ENCODE measurements around the gene PILRA. TPM values are rescaled to one million over a fixed set of nuclear protein-coding genes. Genes with fewer than 3 reads are reported as not detected.

Gene PILRA
- total and polyA plus RNA-seq, 8 donors = 5.0 to 52.3 (median 6.4) TPM

DNA sequence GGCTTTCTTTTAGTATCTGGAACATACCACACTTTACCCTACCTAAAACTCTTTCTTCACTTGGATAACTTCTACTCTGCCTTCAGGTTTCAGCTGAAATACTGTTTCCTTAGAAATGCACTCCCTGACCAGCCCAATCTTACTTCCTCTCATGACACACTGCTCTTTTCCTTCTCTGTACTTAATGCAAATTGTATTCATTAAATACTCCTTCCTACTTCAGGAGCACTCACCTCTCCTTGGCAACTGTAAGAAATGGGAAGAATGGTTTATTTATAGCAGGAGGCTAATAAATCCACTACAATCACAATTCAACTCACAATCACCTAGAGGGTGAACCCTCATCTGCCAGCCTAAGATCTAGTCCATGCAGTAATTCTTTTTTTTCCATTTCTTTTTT lies 40.1 kb downstream of the PILRA start:
- Histone ChIP-seq H3K27ac (no peak overlapping the region), H3K9me3 (no peaks in the 10 kb centered on the region), H3K27me3 (no peaks in the 10 kb centered on the region), H3K4me3 (no peak overlapping the region), H3K4me1 (no peaks in the 10 kb centered on the region), H3K36me3 (peaks cover 0 to 6% of the 10 kb centered on the region in 2 donors)
- TF ChIP-seq, protein P1, sequence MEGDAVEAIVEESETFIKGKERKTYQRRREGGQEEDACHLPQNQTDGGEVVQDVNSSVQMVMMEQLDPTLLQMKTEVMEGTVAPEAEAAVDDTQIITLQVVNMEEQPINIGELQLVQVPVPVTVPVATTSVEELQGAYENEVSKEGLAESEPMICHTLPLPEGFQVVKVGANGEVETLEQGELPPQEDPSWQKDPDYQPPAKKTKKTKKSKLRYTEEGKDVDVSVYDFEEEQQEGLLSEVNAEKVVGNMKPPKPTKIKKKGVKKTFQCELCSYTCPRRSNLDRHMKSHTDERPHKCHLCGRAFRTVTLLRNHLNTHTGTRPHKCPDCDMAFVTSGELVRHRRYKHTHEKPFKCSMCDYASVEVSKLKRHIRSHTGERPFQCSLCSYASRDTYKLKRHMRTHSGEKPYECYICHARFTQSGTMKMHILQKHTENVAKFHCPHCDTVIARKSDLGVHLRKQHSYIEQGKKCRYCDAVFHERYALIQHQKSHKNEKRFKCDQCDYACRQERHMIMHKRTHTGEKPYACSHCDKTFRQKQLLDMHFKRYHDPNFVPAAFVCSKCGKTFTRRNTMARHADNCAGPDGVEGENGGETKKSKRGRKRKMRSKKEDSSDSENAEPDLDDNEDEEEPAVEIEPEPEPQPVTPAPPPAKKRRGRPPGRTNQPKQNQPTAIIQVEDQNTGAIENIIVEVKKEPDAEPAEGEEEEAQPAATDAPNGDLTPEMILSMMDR (IDR thresholded peaks at IDR 0.05) = no peak
- ATAC-seq (peak; percentile 68), DNase-seq (no peak)
- intact Hi-C loops (cut with DNase I) = no loop called here

DNA sequence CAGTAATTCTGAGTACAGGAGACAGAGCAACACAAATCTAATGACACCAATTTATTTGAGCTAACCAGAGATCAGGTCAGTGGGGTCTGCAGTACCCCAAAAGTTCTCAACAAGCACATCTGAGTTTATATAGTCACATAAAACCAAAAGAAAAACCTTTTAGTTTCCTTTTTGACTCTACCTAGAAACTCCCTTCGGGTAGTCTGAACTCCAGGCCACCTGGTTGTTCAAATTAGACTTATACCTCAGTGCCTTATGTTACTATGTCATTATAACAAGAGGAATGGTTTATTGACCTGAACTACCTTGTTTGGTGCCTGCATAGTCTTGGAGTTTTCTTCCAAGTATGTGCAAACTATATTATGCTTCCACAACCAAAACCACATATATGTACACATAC lies 40.6 kb downstream of the PILRA start:
- intact Hi-C loops (cut with DNase I) = no loop called here
- H3K4me3 ChIP-seq = no peak overlapping the region
- peaks cover 0 to under 1% of the 10 kb centered on the region in 2 donors for H3K36me3 ChIP-seq
- TF ChIP-seq, protein P1 (IDR thresholded peaks at IDR 0.05) = no peak
- no peaks in the 10 kb centered on the region for H3K4me1 ChIP-seq
- DNase-seq = no peak
- H3K9me3 ChIP-seq = no peaks in the 10 kb centered on the region
- no peak overlapping the region for H3K27ac ChIP-seq
- ATAC-seq = no peak
- no peaks in the 10 kb centered on the region for H3K27me3 ChIP-seq

GRCh38 chr7:100415448-100415847 lies 42.2 kb downstream of the PILRA start:
- Histone ChIP-seq H3K4me3 (no peak overlapping the region), H3K9me3 (no peaks in the 10 kb centered on the region), H3K36me3 (no peaks in the 10 kb centered on the region), H3K27me3 (no peaks in the 10 kb centered on the region), H3K4me1 (no peaks in the 10 kb centered on the region), H3K27ac (no peak overlapping the region)
- TF ChIP-seq, protein P1 (IDR thresholded peaks at IDR 0.05) = no peak
- no peak for DNase-seq
- intact Hi-C loops (cut with DNase I) = no loop called here
- no peak for ATAC-seq

DNA sequence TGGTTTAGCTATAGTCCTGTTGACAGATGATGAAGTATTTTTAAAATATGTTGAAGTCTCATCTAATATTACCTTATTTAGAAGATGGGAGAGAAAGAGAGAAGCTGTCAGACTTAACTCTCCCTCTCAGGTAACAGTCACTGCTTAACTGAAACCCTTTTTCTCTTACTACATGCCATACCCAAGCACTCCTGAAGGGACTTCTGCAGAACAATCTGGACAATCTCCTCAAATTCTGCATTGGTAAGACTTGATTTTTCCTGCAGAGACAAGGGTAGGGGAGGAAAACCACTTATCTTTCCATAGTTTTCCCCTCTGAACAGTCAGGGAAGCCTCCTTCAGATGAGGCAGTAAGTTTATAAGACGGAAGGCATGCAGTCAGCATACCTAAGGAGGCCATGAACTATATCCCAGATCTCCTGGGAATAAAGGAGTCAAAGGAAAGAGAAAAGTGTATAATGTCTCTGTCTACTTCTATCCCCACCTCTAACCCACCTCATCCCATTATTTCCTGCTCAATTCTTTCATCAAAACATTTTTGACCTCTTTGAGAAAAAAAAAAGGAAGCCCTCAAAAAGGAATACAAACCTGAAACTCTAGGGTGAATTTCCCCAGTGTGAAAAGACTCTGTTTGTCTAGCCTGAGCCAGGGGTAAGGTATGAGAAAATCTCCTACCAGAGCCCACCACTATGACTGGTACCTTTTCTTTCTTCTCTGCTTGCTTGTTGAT lies 45.8 kb downstream of the PILRA start:
- no peaks in the 10 kb centered on the region for H3K27me3 ChIP-seq
- no peaks in the 10 kb centered on the region for H3K36me3 ChIP-seq
- no peak overlapping the region for H3K4me3 ChIP-seq
- DNase-seq (no peak), ATAC-seq (no peak)
- H3K9me3 ChIP-seq = no peaks in the 10 kb centered on the region
- TF ChIP-seq, protein P1 (IDR thresholded peaks at IDR 0.05) = no peak
- H3K4me1 ChIP-seq = no peaks in the 10 kb centered on the region
- intact Hi-C loops (cut with DNase I) = no loop called here
- no peak overlapping the region for H3K27ac ChIP-seq

DNA sequence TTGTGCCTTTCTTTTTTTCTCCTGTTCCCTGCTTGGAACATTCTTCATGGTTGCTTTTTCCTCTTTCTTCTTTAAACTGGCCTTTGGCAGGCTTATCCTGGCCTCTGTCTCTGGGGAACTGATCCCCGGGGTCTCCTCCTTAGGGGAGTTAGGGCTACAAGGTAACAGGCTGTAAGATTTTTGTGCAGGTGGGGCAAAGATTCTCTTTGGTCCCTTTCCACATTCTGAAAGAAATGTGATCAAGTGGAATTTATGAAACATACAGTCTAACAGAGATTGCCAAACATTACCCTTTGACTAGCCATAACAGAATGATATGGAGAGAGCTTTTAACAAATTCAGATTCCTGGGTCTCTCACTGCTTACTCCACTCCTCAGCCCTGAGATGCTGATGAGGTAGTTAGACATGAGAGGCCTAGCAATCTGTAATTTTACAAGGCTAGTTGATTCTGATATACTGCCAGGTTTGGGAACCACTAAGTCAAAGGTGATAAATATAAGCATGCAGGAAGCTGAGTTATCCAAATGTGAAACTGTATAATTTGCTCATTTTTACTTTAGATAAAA lies 46.5 kb downstream of the PILRA start:
- TF ChIP-seq, protein P1 (IDR thresholded peaks at IDR 0.05) = no peak
- Histone ChIP-seq H3K27me3 (no peaks in the 10 kb centered on the region), H3K9me3 (no peaks in the 10 kb centered on the region), H3K4me3 (no peak overlapping the region), H3K36me3 (no peaks in the 10 kb centered on the region), H3K27ac (no peak overlapping the region), H3K4me1 (no peaks in the 10 kb centered on the region)
- DNase-seq (no peak), ATAC-seq (no peak)
- intact Hi-C loops (cut with DNase I) = no loop called here
